ENCODE data around the gene ELAVL3. TPM values are rescaled to one million over a fixed set of nuclear protein-coding genes. Genes with fewer than 3 reads are reported as not detected.

The ELAVL3 gene
- total RNA-seq (2022; extraction: Qiagen RNA extraction) = 0.07 to 0.24 TPM (median 0.15 TPM) in 5 replicates

DNA sequence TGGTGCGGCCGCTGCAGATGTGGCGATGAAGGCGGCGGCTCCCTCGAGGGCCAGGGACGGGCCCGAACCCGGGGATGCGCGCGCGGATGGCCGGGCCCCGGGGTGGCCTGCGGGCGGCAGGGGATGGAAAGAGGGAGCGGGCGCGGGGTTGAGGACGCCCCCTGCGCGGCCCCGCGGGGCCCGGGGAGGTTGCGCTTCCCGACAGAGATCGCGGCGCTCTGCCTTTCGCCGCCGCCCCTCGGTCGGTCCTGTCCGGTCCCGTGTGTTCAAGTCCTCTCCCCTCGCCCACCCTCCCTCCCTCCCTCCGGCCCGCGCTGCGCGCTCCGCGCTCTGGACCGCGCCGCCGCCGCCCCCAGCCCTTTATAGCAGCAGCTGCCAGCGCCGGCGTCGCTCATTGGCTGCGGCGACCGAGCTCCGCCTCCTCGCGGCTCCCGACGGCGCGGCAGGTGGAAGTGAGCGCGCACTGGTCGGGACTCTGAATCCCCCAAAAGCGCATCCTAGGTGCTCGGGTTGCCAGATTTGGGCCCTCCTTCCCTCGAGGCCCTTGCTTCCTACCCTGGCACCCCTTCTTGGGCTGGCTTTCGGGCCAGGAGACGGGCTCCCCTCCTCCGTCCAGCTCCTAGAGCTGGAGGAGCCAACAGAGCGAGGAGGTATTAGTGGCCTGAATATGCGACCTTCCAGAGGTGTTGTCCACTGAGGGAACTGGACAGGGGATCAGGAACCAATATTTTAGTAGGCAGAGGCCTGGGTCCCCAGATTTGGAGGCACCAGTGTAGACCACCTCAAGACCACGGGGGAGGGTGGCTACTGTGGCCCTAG, at the start of gene ELAVL3:
TSS of gene ELAVL3 (minus strand) at position 332 of the 819 bp plus-strand sequence. CDS start 438 bp downstream, outside the sequence.

DNA sequence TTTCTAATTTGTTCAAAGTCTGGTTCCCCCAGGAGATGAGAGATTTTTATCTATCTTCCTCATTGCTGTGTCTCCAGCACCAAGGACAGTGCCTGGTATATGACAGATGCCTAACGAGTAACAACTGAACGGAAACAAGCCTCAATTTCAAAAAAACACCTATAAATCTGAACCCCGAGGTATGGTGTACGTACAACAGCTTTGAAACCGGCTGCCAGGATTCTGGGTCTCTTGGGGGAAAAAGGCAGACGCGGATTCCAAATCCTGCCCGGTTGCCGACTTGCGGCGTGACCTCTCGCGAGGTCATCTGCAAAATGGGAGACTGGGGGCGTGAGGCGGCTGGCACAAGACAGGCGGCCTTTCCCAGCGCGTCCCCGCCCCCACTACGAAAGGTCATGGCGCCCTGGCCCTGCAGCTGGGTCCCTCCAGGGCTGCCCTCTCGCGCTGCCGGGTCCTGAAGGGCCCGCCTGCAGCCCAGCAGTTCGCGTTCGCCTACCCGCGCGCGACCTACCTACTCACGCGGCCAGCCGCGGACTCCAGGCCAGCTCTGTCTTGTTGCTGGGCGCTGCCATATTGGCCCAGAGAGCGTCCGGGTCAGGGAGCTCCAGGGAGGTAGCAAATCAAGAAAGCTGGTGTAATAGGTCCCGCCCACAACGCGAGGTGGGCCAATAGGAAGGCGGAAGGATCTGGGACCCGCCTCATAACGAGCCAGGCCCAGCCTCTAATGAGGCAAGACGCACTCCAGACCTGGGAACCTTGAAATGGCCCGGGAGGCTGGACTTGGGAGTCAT, 47.9 kb upstream of the ELAVL3 start, which contains the start of gene ECSIT:
TSS of gene ECSIT (minus strand) at position 584 of the 791 bp plus-strand sequence. CDS start 9,964 bp downstream, outside the sequence.

DNA sequence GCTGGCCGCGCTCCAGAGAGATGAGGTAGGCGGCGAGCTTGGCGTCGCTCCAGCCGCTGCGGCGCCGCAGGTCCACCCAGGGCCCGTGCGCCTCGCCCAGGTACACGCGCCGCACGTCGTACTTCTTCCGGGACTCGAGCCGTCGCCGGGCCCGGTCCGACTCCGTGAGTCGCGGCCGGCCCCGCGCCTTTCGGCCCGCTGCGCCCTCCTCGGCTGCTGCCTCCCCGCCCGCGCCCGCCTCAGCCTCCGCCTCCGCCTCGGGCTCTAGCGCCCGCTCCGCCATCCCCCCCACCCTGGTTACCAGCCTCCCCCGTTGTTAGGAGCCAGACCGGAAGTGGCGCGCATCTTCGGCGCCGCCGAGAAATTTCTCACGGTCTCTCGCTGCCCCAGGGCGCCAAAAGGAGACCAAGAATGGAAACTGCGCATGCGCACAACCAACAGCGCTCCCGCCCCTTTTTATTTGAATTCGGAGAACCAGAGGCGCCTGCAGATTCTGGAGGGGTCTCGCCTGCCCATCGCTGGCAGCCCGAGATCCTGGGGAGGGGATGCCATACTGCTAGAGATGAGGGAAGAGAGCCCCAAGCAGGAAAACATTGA, 24.8 kb upstream of the ELAVL3 start, which contains the start of gene ZNF653:
TSS of gene ZNF653 (minus strand) at position 336 of the 597 bp plus-strand sequence. CDS start at position 283, 53 bp downstream.

GRCh38 chr19:11435057-11435832, 45.6 kb downstream of the ELAVL3 start, which contains the start of the genes ODAD3 and PRKCSH:
Gene ODAD3 (minus strand): TSS chr19:11435121. CDS start chr19:11435016, 105 bp downstream.
Gene PRKCSH (plus strand): TSS chr19:11435635. CDS start chr19:11436118, 483 bp downstream.

GRCh38 chr19:11418549-11419506, 62.0 kb downstream of the ELAVL3 start, which contains the start of gene RGL3:
Gene RGL3 (minus strand): TSS chr19:11419314. CDS start chr19:11419278, 36 bp downstream.

Other genes with a start within 250 kb of the ELAVL3 start
- not detected in 5 replicates for gene ANGPTL8, start 241.4 kb downstream of the ELAVL3 start, total RNA-seq (2022; extraction: Qiagen RNA extraction)
- 6.4 to 10.3 TPM (median 9.5 TPM) in 5 replicates for gene DOCK6, start 218.5 kb downstream of the ELAVL3 start, total RNA-seq (2022; extraction: Qiagen RNA extraction)
- gene TSPAN16, start 184.9 kb downstream of the ELAVL3 start, total RNA-seq (2022; extraction: Qiagen RNA extraction) = not detected in 5 replicates
- gene RAB3D, start 141.4 kb downstream of the ELAVL3 start, total RNA-seq (2022; extraction: Qiagen RNA extraction) = 3.1 to 4.6 TPM (median 3.9 TPM) in 5 replicates
- gene TMEM205, start 134.8 kb downstream of the ELAVL3 start, total RNA-seq (2022; extraction: Qiagen RNA extraction) = 96.5 to 132 TPM (median 113 TPM) in 5 replicates
- gene CCDC159, start 134.5 kb downstream of the ELAVL3 start, total RNA-seq (2022; extraction: Qiagen RNA extraction) = 3.5 to 5.8 TPM (median 4.8 TPM) in 5 replicates
- 8.3 to 9.7 TPM (median 9.3 TPM) in 5 replicates for gene PLPPR2, start 125.6 kb downstream of the ELAVL3 start, total RNA-seq (2022; extraction: Qiagen RNA extraction)
- gene SWSAP1, start 106.4 kb downstream of the ELAVL3 start, total RNA-seq (2022; extraction: Qiagen RNA extraction) = 1.3 to 2.1 TPM (median 1.8 TPM) in 5 replicates
- gene EPOR, start 96.7 kb downstream of the ELAVL3 start, total RNA-seq (2022; extraction: Qiagen RNA extraction) = 3.5 to 5.1 TPM (median 4.3 TPM) in 5 replicates
- gene RGL3, start 61.7 kb downstream of the ELAVL3 start, total RNA-seq (2022; extraction: Qiagen RNA extraction) = 1.1 to 2.1 TPM (median 1.4 TPM) in 5 replicates
- gene ODAD3, start 45.9 kb downstream of the ELAVL3 start, total RNA-seq (2022; extraction: Qiagen RNA extraction) = 0.92 to 1.4 TPM (median 1.3 TPM) in 5 replicates
- 252 to 265 TPM (median 258 TPM) in 5 replicates for gene PRKCSH, start 45.4 kb downstream of the ELAVL3 start, total RNA-seq (2022; extraction: Qiagen RNA extraction)
- gene ZNF653, start 24.8 kb upstream of the ELAVL3 start, total RNA-seq (2022; extraction: Qiagen RNA extraction) = 3.7 to 4.8 TPM (median 4.5 TPM) in 5 replicates
- 26.1 to 33.0 TPM (median 29.6 TPM) in 5 replicates for gene ECSIT, start 48.1 kb upstream of the ELAVL3 start, total RNA-seq (2022; extraction: Qiagen RNA extraction)
- 0.24 to 0.44 TPM (median 0.37 TPM) in 5 replicates for gene CNN1, start 57.8 kb upstream of the ELAVL3 start, total RNA-seq (2022; extraction: Qiagen RNA extraction)
- 84.8 to 114 TPM (median 99.8 TPM) in 5 replicates for gene ELOF1, start 78.2 kb upstream of the ELAVL3 start, total RNA-seq (2022; extraction: Qiagen RNA extraction)
- 0.14 to 0.39 TPM (median 0.22 TPM) in 5 replicates for gene ACP5, start 96.6 kb upstream of the ELAVL3 start, total RNA-seq (2022; extraction: Qiagen RNA extraction)
- gene ZNF627, start 116.4 kb upstream of the ELAVL3 start, total RNA-seq (2022; extraction: Qiagen RNA extraction) = 2.7 to 5.8 TPM (median 3.6 TPM) in 5 replicates